GM19238 (cell line): ENCODE data around the gene PARP11.

Experiments
- DNase-seq: peaks from one replicate; pipeline ENCODE4 v3.0.0; 2011; ENCODE audit warnings: low spot score; ENCODE audit not compliant: insufficient read length

PARP11 gene, protein sequence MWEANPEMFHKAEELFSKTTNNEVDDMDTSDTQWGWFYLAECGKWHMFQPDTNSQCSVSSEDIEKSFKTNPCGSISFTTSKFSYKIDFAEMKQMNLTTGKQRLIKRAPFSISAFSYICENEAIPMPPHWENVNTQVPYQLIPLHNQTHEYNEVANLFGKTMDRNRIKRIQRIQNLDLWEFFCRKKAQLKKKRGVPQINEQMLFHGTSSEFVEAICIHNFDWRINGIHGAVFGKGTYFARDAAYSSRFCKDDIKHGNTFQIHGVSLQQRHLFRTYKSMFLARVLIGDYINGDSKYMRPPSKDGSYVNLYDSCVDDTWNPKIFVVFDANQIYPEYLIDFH

DNA sequence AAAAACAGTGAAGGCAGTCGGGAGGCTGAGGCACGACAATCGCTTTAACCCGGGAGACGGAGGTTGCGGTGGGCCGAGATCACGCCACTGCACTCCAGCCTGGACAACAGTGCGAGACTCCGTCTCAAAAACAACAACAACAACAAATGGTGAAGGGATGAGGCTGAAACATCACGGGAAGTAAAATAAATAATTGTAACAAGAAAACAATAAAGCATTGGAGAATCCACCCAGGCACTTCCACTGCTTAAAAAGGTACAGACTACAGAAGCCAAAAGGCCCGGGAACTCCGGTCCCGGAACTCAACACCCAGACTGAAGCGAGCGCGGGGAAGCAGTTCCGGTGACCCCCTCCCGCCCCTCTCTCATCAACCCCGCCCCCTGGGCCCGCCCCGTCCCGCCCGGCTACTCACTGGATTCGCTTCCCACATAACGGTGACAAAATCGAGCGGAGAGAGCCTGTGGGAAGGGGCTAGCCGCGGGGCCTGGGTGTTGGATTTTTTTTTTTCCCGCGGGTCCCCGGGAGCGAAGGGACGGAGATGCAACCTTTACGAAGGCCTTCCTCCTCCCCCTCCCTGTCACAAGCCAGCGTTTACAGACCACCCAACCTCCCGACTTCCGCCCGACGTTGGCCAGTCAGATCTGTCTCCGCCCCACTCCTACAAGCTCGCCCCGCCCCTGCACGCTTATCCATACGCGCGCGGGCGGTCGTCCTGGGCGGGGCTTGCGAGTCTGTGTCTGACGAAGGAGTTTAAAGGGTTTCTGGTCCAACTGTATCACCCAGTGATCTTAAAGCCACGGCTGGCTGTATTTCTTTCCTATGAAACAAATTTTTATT, at the start of gene PARP11:
Gene PARP11, minus strand, starts transcription at position 600 of the 837 bp plus-strand sequence. Its CDS starts 170 bp downstream, at position 430.
- DNase-seq = peak; percentile 78

DNA sequence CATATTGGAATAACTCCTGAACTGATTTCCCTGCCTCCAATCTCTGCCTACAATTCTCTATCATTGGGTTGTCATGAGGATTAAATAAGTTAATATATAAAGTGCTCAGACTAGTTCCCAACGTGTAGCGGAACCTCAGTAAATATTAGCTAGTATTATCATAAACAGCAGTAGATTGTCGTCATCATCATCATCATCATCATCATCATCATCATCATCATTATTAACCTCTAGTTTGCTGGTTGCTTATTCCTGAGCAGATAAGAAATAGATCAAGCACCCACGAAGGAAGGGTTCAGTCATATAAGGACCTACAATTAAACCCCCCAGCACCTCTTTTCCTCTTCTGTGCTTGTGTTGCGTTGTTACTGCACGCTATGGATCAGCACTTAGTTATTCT, 48.8 kb upstream of the PARP11 start:
- no peak for DNase-seq

DNA sequence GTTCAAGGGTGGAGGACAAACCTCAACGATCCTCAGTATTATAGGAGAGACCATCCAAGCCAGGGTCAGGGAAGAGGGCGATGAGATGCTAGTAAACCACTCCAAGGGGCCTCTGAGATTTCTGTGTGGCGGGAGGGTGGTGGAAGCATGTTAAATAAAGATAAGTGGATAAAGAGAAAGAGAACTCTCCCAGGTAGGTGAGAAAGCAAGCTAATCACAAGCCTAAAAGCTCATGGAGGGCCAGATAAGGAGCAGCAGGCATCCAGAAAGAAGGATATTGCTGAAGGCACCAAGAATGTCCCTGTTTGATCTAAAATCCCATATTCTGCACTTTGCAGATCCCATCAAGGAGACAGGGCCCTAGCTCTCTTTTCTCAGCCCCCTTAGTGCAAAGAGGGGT, 48.3 kb upstream of the PARP11 start:
- no peak for DNase-seq

DNA sequence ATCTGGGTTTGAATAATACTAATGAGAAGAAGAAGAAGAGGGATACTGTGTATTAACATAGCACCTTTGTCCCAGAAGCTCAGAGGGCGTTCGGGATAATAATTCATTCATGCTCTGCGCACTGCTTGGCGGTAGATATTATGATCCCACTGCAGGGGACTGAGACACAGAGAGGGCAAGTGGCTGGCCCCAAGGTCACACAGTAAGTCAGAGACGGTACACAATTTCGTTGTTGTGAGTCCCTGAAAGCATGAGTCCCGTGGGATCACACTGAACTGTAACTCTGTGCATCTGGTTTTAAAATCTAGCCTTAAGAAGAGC, 47.9 kb upstream of the PARP11 start:
- no peak for DNase-seq

DNA sequence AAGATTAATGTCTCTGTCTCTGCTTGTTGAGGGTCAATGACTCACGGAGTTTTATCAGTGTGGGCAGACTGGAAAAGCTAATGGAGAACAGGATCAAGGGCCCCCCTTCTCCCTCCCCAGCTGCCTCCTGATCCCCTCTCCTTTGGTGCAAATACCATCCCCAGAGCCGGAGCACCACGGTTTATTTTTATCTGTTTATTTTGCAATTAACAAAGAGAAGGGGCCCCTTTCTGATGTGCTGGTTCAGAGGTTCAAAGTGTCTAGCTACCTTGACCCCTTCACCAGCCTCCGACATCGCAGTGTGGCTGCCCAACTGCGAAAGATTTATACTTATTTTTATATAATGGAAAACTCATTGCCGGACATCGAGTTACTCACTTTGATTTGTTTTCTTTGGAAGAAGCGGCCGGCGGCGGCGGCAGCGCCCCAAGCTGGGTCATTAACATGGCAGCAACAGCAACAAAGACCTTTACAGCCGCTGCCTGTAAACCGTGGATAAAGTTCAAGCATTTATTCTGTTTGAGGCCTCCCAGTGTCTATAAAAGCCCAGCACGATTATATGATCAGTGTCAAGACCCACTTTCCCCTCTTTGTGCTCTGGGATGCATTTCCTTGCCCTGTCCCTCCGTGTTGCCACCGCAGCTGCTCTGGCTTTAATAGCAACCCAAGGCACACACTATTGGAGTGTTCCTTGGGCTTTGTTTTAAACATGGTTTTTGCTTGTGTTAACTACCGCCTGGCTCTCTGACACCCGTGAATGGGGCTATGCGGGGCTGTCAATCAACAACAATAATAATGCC, 47.4 kb upstream of the PARP11 start:
- DNase-seq = no peak

DNA sequence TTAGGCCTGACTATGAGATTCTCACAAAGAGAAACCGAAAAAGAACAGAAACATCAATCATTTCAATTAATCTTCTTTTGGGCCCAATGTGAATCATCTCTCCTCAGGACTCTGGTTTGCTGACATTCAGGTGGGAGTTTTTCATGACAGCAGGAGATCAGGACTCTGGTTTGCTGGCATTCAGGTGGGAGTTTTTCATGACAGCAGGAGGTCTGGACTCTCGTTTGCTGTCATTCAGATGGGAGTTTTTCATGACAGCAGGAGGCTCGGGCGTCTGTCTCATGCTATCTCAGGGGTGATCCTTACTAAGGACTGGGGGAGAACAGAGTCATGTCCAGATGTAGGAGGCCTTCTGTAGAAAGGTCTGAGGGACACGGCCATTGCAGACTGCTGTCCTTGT, 40.1 kb upstream of the PARP11 start:
- no peak for DNase-seq

DNA sequence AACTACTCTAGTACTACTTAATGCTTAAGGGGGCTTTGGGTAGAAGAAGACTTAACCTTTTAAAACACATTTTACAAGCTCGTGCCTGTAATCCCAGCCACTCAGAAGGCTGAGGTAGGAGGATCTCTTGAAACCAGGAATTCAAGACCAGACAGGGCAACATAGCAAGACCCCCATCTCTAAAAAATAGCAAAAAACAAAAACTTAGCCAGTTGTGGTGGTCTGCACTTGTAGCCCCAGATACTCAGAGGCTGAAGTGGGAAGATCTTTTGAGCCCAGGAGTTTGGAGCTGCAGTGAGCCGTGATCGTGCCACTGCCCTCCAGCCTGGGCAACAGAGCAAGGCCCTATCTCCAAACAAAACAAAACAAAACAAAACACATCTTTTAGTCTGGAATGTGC, 39.7 kb upstream of the PARP11 start:
- no peak for DNase-seq

DNA sequence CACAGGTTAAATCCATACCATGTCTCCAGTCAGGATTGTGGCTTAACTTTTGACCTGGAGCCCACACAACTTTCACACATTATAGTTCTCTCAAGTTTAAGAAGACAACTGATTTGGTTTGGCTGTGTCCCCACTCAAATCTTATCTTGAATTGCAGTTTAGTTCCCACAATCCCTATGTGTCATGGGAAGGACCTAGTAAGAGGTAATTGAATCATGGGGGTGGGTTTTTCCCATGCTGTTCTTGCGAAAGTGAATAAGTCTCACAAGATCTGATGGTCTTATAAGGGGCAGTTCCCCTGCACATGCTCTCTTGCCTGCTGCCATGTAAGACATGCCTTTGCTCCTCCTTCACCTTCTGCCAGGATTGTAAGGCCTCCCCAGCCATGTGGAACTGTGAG, 38.2 kb upstream of the PARP11 start:
- no peak for DNase-seq

DNA sequence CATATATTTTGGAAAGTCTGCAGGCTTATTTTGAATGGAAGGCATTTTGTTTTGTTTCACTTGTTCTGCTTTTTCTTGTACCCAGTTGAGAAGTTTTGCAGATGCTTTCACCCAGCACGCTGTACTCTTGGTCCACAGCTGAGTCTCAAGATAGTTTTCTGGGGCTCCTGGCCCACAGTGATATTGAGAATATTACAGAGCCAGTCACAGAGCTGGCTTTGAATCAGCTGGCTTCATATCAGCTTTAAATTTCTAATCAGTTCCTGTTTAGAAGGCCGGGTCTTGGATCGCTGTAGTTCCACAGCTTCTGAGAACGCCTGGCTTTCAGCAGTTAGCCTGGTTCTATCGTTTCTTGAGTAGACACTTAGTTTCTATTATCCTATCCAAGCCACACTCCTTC, 32.5 kb upstream of the PARP11 start:
- no peak for DNase-seq

DNA sequence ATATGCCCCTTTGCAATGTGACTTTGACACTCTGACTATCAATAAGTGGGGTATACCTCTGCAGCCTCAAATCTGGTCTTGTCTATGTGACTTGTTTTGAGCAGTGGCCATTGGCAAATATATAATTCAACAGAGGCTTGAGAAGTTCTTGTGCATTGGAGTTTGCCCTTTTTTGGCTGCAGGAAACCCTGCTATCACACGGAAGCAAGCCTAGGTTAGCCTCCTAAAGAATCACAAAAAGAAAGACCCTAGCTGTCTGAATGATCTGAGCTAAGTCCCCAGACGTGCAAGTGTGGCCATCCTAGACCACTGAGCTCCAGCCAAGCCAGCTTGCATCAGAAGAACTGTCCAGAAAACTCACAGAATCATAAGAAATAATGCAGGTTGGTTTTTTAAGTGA, 31.8 kb upstream of the PARP11 start:
- no peak for DNase-seq

DNA sequence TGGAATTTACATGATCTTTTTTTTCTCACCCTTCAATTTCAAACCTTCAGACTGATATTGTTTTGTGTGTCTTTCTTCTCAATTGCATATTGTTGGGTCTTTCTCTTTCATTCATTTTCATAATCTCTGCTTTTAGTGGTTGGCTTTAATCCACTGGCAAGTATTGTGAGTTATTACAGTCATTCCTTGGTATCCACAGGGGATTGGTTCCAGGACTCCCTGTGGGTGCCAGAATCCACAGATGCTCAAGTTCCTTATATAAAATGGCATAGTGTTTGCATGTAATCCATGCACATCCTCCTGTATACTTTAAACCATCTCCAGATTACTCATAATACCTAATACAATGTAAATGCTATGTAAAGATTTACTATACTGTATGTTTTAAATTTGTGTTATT, 29.7 kb upstream of the PARP11 start:
- DNase-seq = no peak

DNA sequence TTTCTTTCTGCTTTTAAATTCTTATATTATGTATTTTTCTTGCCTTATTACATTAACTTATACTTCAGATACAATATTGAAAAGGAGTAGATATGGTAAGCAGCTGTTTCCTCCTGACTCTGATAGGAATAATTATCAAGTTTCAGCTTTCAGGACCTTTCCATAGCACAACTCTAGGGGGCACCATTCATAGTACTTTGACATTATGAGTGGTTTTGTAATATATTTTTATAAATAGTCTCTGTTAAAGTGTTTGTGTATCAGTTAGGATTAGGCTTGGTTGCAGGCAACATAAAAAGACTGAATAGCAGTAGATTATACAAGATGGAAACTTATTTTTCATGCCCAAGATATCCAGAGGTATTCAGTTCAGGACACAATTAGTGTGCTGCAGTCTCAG, 27.9 kb upstream of the PARP11 start:
- no peak for DNase-seq

DNA sequence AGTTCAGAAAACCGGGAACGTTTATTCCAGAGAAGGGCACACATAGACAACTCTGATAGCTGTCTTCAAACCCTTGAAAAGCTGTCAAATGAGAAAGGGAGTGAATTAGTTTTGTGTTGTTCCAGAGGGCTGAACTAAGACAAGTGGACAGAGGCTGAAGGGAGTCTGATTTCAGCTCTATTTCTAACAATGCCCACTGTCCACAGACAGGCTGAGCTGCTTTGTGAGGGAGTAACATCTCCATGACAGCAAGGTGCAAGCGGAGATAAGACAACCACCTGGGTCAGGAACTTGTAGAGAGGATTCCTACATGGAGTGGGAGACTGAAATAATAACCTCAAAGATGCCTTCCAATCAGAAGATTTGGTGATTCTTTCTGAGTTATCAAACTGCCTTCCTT, 25.6 kb upstream of the PARP11 start:
- DNase-seq = no peak

DNA sequence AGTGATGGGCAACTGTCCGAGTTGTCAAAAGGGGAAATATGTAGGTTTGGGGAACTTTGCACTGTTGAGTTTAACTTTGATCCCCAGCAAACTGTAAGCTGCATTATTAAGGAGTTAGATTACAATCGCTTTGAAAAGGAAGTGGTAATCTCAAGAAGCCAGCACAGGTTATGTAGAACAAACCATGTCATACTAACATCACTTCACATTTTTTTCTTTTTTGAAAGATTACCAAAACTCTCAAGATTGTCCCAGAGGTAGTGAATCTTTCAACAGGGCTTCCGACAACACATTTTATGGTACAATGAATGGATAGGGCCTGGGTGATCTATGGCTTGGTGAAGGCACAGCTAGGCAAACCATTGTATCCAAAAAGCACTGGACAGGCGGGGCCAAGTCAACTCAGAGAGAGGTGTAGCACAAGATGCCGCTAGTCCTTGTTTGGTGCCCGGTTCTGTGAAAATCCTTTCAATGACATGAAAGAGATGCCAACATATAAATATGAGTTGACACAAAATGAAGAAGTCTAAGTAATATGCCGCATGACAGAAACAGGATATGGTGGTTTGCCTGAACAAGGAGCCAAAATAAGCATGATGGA, 24.3 kb upstream of the PARP11 start:
- DNase-seq = no peak

DNA sequence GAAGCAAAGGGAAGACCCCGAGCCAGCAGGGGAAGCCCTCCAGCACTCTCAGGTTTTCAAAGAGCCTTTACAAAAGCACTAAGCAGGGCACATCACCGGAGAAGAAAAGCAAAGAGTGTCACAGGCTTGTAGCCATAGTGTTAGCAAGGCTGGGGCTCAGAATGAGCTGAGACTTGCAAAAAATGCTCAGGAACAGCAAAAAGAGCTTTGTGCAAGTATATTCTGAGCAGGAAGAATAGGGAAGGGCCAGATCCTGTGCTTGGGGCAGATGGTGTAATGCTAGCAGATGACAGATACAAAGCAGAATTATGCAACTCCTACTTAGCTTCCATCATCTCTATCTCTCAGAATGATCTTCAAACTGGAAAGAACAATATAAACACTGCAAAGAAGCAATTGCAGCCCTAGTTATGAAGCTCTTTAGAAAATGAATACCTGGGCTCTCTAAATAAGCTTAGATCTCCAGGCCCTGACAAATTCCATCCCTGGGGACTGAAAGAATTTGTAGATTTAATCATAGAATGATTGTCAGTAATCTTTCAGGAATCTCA, 23.7 kb upstream of the PARP11 start:
- DNase-seq = no peak

DNA sequence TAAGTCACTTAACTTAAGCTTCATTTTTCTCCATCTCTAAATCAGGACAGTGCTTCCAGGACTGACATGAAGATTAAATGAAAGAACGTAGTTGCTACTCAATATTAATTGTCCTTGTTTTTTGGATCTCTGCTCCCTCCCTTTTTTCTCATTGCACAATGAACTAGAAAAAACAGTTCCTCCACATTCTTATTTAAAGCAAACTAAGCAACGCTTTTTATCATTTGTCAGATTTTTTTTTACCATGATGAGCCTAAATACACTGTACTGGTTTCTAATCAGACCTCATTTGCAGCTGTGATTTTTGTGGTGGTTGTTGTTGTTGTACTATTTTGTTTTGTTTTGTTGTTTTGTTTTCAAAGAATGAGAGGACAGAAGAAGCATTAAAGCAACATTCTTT, 23.2 kb upstream of the PARP11 start:
- DNase-seq = no peak

DNA sequence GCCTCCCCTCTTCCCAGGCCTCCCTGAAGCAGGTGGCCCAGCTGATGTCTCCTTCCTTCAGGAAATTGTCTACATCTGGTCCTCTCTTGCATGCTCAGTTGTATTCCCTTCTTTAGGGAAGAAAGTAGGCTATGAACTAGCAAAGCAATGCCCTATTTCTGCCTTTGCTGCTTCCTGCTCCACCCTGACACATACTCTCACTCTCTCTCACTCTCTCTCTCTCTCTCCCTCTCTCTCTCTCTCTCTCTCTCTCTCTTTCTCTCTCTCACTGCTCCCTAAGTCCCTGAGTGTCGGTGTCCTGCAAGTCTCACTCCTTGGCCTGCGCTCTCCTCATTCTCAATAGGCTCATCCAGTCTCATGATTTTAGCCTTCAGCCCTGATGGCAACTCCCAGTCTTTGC, 19.4 kb upstream of the PARP11 start:
- no peak for DNase-seq

DNA sequence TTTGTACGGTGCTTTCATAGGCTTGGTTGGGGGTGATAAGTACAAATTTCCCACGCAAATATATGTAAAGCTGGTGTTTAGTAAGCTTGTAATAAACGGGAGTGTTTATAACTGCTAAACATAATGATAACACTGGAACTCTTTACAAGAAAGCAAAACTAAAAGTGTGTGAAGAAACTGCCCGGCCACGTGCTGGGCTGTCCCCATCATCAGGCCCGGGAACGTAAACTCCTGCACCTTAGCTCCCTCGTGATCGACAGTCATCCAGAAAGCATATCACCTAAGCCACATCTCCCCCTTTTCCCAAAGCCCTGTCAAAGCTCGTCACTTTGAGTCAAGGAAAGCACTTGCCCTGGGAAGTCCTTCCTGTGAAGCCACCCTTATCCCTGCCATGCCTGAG, 18.0 kb upstream of the PARP11 start:
- no peak for DNase-seq

DNA sequence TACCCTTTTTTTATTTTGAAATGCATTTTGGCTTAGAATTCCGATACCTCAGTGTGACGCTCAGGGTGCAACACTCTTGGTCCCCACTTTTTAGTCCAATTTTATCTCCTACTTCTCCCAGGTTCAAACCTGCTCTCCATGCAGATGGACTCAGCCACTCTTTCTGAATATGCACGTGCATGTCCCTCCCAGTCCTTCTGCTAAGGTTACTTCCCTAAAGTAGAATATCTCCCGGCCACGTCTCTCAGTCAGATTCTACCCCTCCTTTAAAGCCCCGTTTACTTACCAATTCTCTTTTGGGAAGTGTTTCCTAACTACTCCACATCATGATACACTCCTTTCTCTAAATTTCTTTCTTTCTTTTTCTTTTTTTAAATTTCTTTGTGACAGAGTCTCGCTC, 15.5 kb upstream of the PARP11 start:
- DNase-seq = no peak

DNA sequence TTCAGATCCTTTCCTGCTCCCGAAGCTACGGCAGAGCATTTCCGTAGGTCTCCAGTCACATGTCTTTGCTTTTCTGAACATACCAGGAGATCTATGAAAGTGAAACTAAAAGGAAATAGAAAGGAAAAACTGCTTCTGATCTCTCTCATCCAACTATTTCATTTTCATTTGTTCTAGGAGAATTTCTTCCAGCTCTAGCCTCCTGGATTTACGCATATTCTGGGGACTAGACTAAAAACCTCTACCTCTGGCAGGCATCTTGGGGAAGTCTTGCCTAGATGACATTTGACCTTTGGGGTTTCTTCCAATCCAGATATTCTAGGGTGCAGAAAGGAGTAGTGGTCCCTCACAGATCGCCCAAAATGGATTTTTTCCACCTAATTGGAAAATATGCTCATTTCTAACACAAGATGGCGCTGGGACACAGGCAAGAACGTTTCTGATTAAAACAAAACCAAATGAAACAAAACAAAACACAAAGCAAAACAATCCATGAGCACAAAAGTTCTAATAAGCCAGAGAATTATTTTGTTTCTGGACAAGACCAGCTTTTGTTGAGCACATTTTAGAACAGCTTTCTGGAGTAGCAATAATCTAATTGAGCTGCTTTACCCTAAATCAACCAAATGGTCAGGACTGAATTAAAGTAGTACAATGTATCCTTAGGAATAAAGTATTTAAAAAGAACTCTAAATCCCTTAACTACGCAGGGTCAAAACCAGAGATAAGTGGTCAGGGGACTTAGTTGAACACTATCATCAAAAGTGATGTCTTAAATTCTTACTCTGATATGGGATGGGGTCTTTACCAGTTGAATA, 12.3 kb upstream of the PARP11 start:
- DNase-seq = no peak

DNA sequence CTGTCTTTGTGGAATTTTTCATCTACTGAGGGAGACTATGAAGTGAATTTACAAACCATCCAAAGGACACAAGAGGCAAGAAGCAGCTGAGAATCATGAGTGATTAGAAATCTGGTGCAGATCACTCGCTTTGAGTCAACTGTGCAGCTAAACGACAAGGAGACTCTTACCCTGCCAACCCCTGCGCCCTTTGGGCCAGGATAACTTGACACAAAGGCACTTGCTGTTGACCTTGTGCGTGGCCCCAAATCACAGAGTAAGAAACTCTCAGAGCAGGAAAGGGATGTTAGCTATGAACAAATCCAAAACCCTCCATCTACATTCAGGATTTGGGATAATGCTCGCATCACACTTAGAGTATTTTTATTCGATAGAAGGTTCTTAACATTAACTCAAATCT, 11.5 kb upstream of the PARP11 start:
- no peak for DNase-seq
